Astrocyte (in vitro differentiated cells and primary cell): ENCODE results near the gene SEC61B. TPM values are rescaled to one million over a fixed set of nuclear protein-coding genes. Genes with fewer than 3 reads are reported as not detected.
"Not testable (repeated sequence)": the region's sequence is repeated elsewhere in the genome, so short reads cannot be mapped to it uniquely, and the experiment has no call there.

Experiments used
- DNase-seq: peaks from one replicate; pipeline ENCODE4 v3.0.0-alpha.2; 2010; ENCODE audit warnings: low read depth
- FAIRE-seq: peaks from 2 replicates; lab custom pipeline; 2011; peaks lifted over from hg19 to GRCh38; lab: Jason Lieb, UNC
- H2AFZ ChIP-seq: 2 replicates; pipeline ENCODE4 v1.6.0; 2012; ENCODE audit warnings: low read depth, low read length, inconsistent platforms
- H3K27ac ChIP-seq: 2 replicates; pipeline ENCODE4 v1.5.1; 2011; ENCODE audit warnings: low read depth, low read length, inconsistent platforms
- H3K27me3 ChIP-seq: 2 replicates; pipeline ENCODE4 v1.6.0; 2011; ENCODE audit warnings: low read length, inconsistent platforms; ENCODE audit not compliant: insufficient read depth
- H3K36me3 ChIP-seq: 2 replicates; pipeline ENCODE4 v1.5.1; 2011; ENCODE audit warnings: low read length, inconsistent platforms; ENCODE audit not compliant: insufficient read depth
- H3K4me1 ChIP-seq: 2 replicates; pipeline ENCODE4 v1.5.1; 2011; ENCODE audit warnings: low read length, inconsistent platforms; ENCODE audit not compliant: insufficient read depth
- H3K4me2 ChIP-seq: 2 replicates; pipeline ENCODE4 v1.6.0; 2012; ENCODE audit warnings: low read length, inconsistent platforms
- H3K4me3 ChIP-seq: 2 replicates; pipeline ENCODE4 v1.5.1; 2011; ENCODE audit warnings: low read depth, mild to moderate bottlenecking, low read length, inconsistent platforms; ENCODE audit not compliant: insufficient read depth
- H3K79me2 ChIP-seq: 2 replicates; pipeline ENCODE4 v1.6.0; 2012; ENCODE audit warnings: mild to moderate bottlenecking, low read length, inconsistent platforms; ENCODE audit not compliant: insufficient read depth
- H3K9ac ChIP-seq: 2 replicates; pipeline ENCODE4 v1.6.0; 2012; ENCODE audit warnings: mild to moderate bottlenecking, low read length, inconsistent platforms
- H3K9me3 ChIP-seq: 2 replicates; pipeline ENCODE4 v1.5.1; 2012; ENCODE audit warnings: low read depth, mild to moderate bottlenecking, low read length, inconsistent platforms; ENCODE audit not compliant: insufficient read depth
- H4K20me1 ChIP-seq: 2 replicates; pipeline ENCODE4 v1.6.0; 2012; ENCODE audit warnings: low read length, inconsistent platforms; ENCODE audit not compliant: insufficient read depth
- H3K27ac Mint-ChIP-seq: one replicate; pipeline ENCODE4 v1.8.0; 2021; ENCODE audit warnings: mild to moderate bottlenecking, mixed read lengths; ENCODE audit not compliant: unreplicated experiment
- H3K27me3 Mint-ChIP-seq: one replicate; pipeline ENCODE4 v1.8.0; 2021; ENCODE audit warnings: low read depth, mixed read lengths; ENCODE audit not compliant: unreplicated experiment
- H3K36me3 Mint-ChIP-seq: one replicate; pipeline ENCODE4 v1.8.0; 2021; ENCODE audit warnings: low read depth, mixed read lengths; ENCODE audit not compliant: unreplicated experiment
- H3K4me1 Mint-ChIP-seq: one replicate; pipeline ENCODE4 v1.8.0; 2021; ENCODE audit warnings: low read depth, mixed read lengths; ENCODE audit not compliant: unreplicated experiment
- H3K4me3 Mint-ChIP-seq: one replicate; pipeline ENCODE4 v1.8.0; 2021; ENCODE audit warnings: mild to moderate bottlenecking, moderate library complexity, mixed read lengths; ENCODE audit not compliant: unreplicated experiment
- H3K9me3 Mint-ChIP-seq: one replicate; pipeline ENCODE4 v1.8.0; 2021; ENCODE audit warnings: mild to moderate bottlenecking, mixed read lengths; ENCODE audit not compliant: unreplicated experiment
- EZH2 ChIP-seq: IDR thresholded peaks from 2 replicates; pipeline ENCODE4 v1.6.1; 2012; ENCODE audit warnings: mild to moderate bottlenecking, low read length, inconsistent platforms; ENCODE audit not compliant: insufficient read depth
- total RNA-seq: library from RNA; stranded (reverse); gene quantifications from 2 replicates; pipeline ENCODE4 v1.2.1, GENCODE V29; 2021
- TF ChIP-seq, protein P1 (sequence below): IDR thresholded peaks from 2 replicates; pipeline ENCODE4 v1.5.1; 2011; ENCODE audit warnings: low read depth, mild to moderate bottlenecking, inconsistent platforms, low read length, moderate library complexity; ENCODE audit not compliant: insufficient read depth

SEC61B gene
- total RNA-seq, 1 donor from 2014 or later: 263 TPM

DNA sequence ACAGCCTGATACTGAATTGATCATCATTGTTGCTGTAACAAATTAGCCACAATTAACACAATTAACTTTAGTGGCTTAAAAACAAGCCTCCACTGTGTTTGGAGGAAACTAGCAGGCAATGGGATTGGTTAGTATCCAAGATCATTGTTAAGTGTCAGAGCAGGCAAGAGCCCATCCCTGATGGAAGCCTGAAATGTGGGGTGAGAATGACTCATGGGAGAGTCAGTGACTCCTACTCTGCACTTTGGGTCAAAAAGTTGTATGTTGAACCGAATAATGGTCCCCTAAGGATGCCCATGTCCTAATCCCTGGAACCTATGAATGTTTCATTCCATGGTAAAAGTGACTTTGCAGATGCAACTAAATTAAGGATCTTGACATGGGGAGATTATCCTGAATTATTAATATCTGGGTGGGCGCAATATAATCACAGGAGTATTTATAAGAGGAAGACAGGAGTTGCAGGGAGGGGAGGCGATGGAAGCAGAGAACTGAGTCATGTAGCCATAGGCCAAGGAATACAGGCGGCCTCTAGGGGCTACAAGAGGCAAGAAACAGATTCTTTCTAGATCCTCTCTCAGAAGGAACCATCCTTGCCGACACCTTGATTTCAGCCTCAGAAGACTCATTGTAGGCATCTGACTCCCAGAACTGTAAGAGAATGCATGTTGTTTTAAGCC, 29.2 kb upstream of the SEC61B start:
- Histone ChIP-seq H2AFZ (no peak overlapping the region), H3K27ac (no peak overlapping the region), H3K4me3 (no peak overlapping the region), H3K4me2 (no peak overlapping the region), H3K4me1 (no peaks in the 10 kb centered on the region), H3K36me3 (no peaks in the 10 kb centered on the region), H3K9me3 (no peaks in the 10 kb centered on the region), H3K79me2 (no peaks in the 10 kb centered on the region), H4K20me1 (no peaks in the 10 kb centered on the region), H3K9ac (no peak overlapping the region), H3K27me3 (no peaks in the 10 kb centered on the region)
- no peaks in the 10 kb centered on the region for H3K36me3 Mint-ChIP-seq
- H3K27me3 Mint-ChIP-seq: peaks cover 14% of the 10 kb centered on the region
- no peak overlapping the region for H3K4me3 Mint-ChIP-seq
- peaks cover under 1% of the 10 kb centered on the region for H3K4me1 Mint-ChIP-seq
- FAIRE-seq (no peak), DNase-seq (no peak)
- peaks cover 5% of the 10 kb centered on the region for H3K9me3 Mint-ChIP-seq
- H3K27ac Mint-ChIP-seq: no peak overlapping the region
- TF ChIP-seq, protein P1, sequence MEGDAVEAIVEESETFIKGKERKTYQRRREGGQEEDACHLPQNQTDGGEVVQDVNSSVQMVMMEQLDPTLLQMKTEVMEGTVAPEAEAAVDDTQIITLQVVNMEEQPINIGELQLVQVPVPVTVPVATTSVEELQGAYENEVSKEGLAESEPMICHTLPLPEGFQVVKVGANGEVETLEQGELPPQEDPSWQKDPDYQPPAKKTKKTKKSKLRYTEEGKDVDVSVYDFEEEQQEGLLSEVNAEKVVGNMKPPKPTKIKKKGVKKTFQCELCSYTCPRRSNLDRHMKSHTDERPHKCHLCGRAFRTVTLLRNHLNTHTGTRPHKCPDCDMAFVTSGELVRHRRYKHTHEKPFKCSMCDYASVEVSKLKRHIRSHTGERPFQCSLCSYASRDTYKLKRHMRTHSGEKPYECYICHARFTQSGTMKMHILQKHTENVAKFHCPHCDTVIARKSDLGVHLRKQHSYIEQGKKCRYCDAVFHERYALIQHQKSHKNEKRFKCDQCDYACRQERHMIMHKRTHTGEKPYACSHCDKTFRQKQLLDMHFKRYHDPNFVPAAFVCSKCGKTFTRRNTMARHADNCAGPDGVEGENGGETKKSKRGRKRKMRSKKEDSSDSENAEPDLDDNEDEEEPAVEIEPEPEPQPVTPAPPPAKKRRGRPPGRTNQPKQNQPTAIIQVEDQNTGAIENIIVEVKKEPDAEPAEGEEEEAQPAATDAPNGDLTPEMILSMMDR: no peak
- TF ChIP-seq EZH2: no peak

DNA sequence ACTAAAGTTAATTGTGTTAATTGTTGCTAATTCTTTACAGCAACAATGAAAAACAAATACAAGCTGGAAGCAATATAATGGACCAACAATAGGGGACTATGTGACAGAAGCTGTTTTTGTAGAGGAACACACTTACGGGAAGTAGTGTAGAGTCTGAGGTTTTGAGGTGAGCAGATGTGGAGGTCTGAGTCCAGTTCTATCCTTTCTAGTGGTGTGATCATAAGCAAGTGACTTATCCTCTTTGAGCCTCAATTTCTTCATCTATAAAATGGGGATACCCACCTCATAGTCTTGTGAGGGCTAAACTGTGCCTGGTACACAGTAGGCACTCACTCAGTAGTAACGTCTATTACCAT, 28.6 kb upstream of the SEC61B start:
- Mint-ChIP-seq H3K4me1 (peaks cover 2% of the 10 kb centered on the region), H3K27ac (no peak overlapping the region), H3K4me3 (no peak overlapping the region), H3K27me3 (peaks cover 17% of the 10 kb centered on the region), H3K36me3 (no peaks in the 10 kb centered on the region), H3K9me3 (peaks cover 5% of the 10 kb centered on the region)
- Histone ChIP-seq H2AFZ (no peak overlapping the region), H3K4me2 (no peak overlapping the region), H3K36me3 (no peaks in the 10 kb centered on the region), H3K79me2 (no peaks in the 10 kb centered on the region), H3K4me1 (no peaks in the 10 kb centered on the region), H3K9me3 (no peaks in the 10 kb centered on the region), H3K4me3 (no peak overlapping the region), H3K27me3 (no peaks in the 10 kb centered on the region), H3K9ac (no peak overlapping the region), H3K27ac (no peak overlapping the region), H4K20me1 (no peaks in the 10 kb centered on the region)
- TF ChIP-seq, protein P1: no peak
- TF ChIP-seq EZH2: no peak
- DNase-seq (no peak), FAIRE-seq (no peak)

DNA sequence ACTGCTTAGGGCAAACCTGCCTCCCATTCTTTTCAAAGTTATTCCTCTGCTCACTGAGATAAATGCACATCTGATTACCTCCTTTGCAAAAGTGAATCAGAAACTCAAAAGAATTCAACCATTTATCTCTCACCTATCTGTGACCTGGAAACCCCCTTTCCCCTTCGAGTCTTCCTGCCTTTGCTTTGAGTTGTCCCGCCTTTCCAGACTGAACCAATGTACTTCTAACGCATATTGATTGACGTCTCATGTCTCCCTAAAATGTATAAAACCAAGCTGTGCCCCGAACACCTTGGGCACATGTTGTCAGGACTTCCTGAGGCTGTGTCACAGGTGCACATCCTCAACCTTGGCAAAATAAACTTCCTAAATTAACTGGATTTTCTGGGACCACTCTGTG, 25.6 kb upstream of the SEC61B start:
- H3K27me3 Mint-ChIP-seq: peaks cover 14% of the 10 kb centered on the region
- H3K27ac Mint-ChIP-seq, H3K79me2 ChIP-seq, H3K36me3 ChIP-seq, H3K27me3 ChIP-seq, H3K4me2 ChIP-seq, H3K4me3 ChIP-seq, H3K36me3 Mint-ChIP-seq, H4K20me1 ChIP-seq, H2AFZ ChIP-seq, FAIRE-seq, DNase-seq, H3K4me1 ChIP-seq, H3K9me3 ChIP-seq, H3K4me3 Mint-ChIP-seq, H3K27ac ChIP-seq, H3K4me1 Mint-ChIP-seq, H3K9ac ChIP-seq, H3K9me3 Mint-ChIP-seq: not testable (repeated sequence)
